Erythroblast (primary cell): ENCODE measurements around the gene DMBT1.

ENCODE experiments used
- GATA1 ChIP-seq: IDR thresholded peaks from 2 replicates; pipeline ENCODE4 v1.6.1; 2011; ENCODE audit warnings: low read depth, mild to moderate bottlenecking, control low read depth, low read length, moderate library complexity
- POLR2A ChIP-seq: IDR thresholded peaks from 2 replicates; pipeline ENCODE4 v1.6.1; 2011; ENCODE audit warnings: mild to moderate bottlenecking, low read length

GRCh38 chr10:122647383-122647968, 86.9 kb downstream of the DMBT1 start:
- TF ChIP-seq POLR2A = no peak
- TF ChIP-seq GATA1 = no peak
